ENCODE results near the gene TBCEL. TPM values are rescaled to one million over a fixed set of nuclear protein-coding genes. Genes with fewer than 3 reads are reported as not detected.
A peak's percentile ranks its signal among the peaks of the same experiment; 100 is the strongest.
"Not testable (repeated sequence)": the region's sequence is repeated elsewhere in the genome, so short reads cannot be mapped to it uniquely, and the experiment has no call there.

TBCEL gene
- polyA plus RNA-seq, 3 donors: 24.3 to 25.9 (median 25.9) TPM

- no peak for DNase-seq (ENCODE audit: low read depth in 3 of 3, low spot score in 2 of 3)
Measured at GRCh38 chr11:121104312-121104762, 80.4 kb downstream of the TBCEL start.

GRCh38 chr11:121105063-121105480, 81.2 kb downstream of the TBCEL start:
- DNase-seq (ENCODE audit: low read depth in 3 of 3, low spot score in 2 of 3): no peak

- DNase-seq (ENCODE audit: low read depth in 3 of 3, low spot score in 2 of 3): peak in 1 of 3 donors; percentile 43
Measured at GRCh38 chr11:121105481-121106195, 81.7 kb downstream of the TBCEL start.

- DNase-seq (ENCODE audit: low read depth in 3 of 3, low spot score in 2 of 3): no peak
Measured at GRCh38 chr11:121106812-121107211, 82.9 kb downstream of the TBCEL start.

GRCh38 chr11:121108413-121108812, 84.5 kb downstream of the TBCEL start:
- DNase-seq (ENCODE audit: low read depth in 3 of 3, low spot score in 2 of 3): no peak

- no peak for DNase-seq (ENCODE audit: low read depth in 3 of 3, low spot score in 2 of 3)
Measured at GRCh38 chr11:121109471-121109870, 85.6 kb downstream of the TBCEL start.

- no peak for DNase-seq (ENCODE audit: low read depth in 3 of 3, low spot score in 2 of 3)
Measured at GRCh38 chr11:121109916-121110586, 86.1 kb downstream of the TBCEL start.

GRCh38 chr11:121110871-121111724, 87.2 kb downstream of the TBCEL start:
- no peak for DNase-seq (ENCODE audit: low read depth in 3 of 3, low spot score in 2 of 3)

- no peak for DNase-seq (ENCODE audit: low read depth in 3 of 3, low spot score in 2 of 3)
Measured at GRCh38 chr11:121112498-121113455, 88.9 kb downstream of the TBCEL start.

- DNase-seq (ENCODE audit: low read depth in 3 of 3, low spot score in 2 of 3): no peak
Measured at GRCh38 chr11:121113611-121114010, 89.7 kb downstream of the TBCEL start.

- DNase-seq (ENCODE audit: low read depth in 3 of 3, low spot score in 2 of 3): not testable (repeated sequence)
Measured at GRCh38 chr11:121115024-121115423, 91.1 kb downstream of the TBCEL start.

GRCh38 chr11:121117788-121118187, 93.9 kb downstream of the TBCEL start:
- DNase-seq (ENCODE audit: low read depth in 3 of 3, low spot score in 2 of 3): no peak

GRCh38 chr11:121119440-121119839, 95.5 kb downstream of the TBCEL start:
- DNase-seq (ENCODE audit: low read depth in 3 of 3, low spot score in 2 of 3): no peak

GRCh38 chr11:121122328-121122727, 98.4 kb downstream of the TBCEL start:
- no peak for DNase-seq (ENCODE audit: low read depth in 3 of 3, low spot score in 2 of 3)

GRCh38 chr11:121123496-121124069, 99.7 kb downstream of the TBCEL start:
- DNase-seq (ENCODE audit: low read depth in 3 of 3, low spot score in 2 of 3): no peak

- no peak for DNase-seq (ENCODE audit: low read depth in 3 of 3, low spot score in 2 of 3)
Measured at GRCh38 chr11:121127809-121128208, 103.9 kb downstream of the TBCEL start.

- DNase-seq (ENCODE audit: low read depth in 3 of 3, low spot score in 2 of 3): no peak
Measured at GRCh38 chr11:121129362-121130340, 105.7 kb downstream of the TBCEL start.

- no peak for DNase-seq (ENCODE audit: low read depth in 3 of 3, low spot score in 2 of 3)
Measured at GRCh38 chr11:121131656-121132055, 107.8 kb downstream of the TBCEL start.
